ENCODE measurements around the gene PWWP2B.

Gene PWWP2B

DNA sequence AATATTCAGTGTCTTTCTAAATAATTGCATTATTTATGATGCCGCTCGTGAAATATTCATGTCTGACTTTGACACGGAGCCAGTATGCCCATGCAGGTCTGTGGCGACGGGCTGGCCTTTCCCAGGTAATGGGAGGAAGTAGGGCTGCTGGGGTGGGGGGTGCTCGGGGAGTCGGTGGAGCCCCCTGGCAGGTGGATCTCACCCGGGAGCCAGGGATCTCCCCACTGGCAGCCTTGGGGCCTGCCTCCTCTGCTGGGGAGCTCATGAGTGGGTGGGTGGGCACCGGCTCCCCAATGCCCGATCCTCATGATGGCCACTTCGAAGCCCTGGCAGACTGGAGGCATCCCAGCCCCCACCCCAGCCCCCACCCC, 52.8 kb downstream of the PWWP2B start:
- H3K9me3 ChIP-seq (ENCODE audit: insufficient read depth, low read length), result no peaks in the 10 kb centered on the region
- no peak overlapping the region for H3K27ac ChIP-seq (ENCODE audit: low read depth, low read length)
- no peak overlapping the region for H3K4me3 ChIP-seq (ENCODE audit: insufficient read depth, low read length, poor library complexity, severe bottlenecking)
- no peaks in the 10 kb centered on the region for H3K36me3 ChIP-seq (ENCODE audit: low read length)
- no peak overlapping the region for H3K9ac ChIP-seq (ENCODE audit: low read length)
- no peaks in the 10 kb centered on the region for H3K9me2 ChIP-seq (replicated peaks; ENCODE audit: insufficient read depth, low read length)
- H2AFZ ChIP-seq (ENCODE audit: low read depth, low read length, severe bottlenecking), result no peak overlapping the region
- no peak overlapping the region for H3K4me2 ChIP-seq (ENCODE audit: low read depth, low read length, poor library complexity, severe bottlenecking)
- no peaks in the 10 kb centered on the region for H4K20me1 ChIP-seq (ENCODE audit: low read depth, low read length)
- no peak for TF ChIP-seq EZH2phosphoT487 (conservative IDR thresholded peaks at IDR 0.05; ENCODE audit: low read length)
- TF ChIP-seq, protein P1, sequence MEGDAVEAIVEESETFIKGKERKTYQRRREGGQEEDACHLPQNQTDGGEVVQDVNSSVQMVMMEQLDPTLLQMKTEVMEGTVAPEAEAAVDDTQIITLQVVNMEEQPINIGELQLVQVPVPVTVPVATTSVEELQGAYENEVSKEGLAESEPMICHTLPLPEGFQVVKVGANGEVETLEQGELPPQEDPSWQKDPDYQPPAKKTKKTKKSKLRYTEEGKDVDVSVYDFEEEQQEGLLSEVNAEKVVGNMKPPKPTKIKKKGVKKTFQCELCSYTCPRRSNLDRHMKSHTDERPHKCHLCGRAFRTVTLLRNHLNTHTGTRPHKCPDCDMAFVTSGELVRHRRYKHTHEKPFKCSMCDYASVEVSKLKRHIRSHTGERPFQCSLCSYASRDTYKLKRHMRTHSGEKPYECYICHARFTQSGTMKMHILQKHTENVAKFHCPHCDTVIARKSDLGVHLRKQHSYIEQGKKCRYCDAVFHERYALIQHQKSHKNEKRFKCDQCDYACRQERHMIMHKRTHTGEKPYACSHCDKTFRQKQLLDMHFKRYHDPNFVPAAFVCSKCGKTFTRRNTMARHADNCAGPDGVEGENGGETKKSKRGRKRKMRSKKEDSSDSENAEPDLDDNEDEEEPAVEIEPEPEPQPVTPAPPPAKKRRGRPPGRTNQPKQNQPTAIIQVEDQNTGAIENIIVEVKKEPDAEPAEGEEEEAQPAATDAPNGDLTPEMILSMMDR (IDR thresholded peaks at IDR 0.05; ENCODE audit: insufficient read depth, low read length, poor library complexity, severe bottlenecking), result no peak
- no peaks in the 10 kb centered on the region for H3K27me3 ChIP-seq (ENCODE audit: low read length)
- H3F3A ChIP-seq (ENCODE audit: insufficient read depth), result no peaks in the 10 kb centered on the region
- no peaks in the 10 kb centered on the region for H3K79me2 ChIP-seq (ENCODE audit: insufficient read depth, low read length)

DNA sequence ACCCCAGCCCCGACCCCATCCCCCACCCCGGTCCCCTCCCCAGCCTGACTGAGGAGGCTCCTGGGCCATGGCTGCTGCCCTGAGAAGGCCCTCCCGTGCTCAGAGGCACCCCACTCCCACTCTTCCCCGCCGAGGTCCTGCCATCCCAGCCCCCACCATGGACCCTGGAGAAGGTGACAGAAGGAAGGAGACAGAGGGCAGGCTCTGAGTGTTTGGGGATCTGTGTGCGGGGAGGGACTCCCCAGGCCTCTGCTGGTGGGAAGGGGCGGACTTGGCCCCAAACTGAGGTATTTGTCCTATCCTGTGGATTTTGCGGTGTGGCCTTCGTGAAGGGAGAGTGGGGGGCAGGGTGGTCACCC, 53.4 kb downstream of the PWWP2B start:
- H3K27ac ChIP-seq (ENCODE audit: low read depth, low read length), result no peak overlapping the region
- no peaks in the 10 kb centered on the region for H3K79me2 ChIP-seq (ENCODE audit: insufficient read depth, low read length)
- H3K4me2 ChIP-seq (ENCODE audit: low read depth, low read length, poor library complexity, severe bottlenecking), result no peak overlapping the region
- H3K9me3 ChIP-seq (ENCODE audit: insufficient read depth, low read length), result no peaks in the 10 kb centered on the region
- TF ChIP-seq EZH2phosphoT487 (conservative IDR thresholded peaks at IDR 0.05; ENCODE audit: low read length), result no peak
- TF ChIP-seq, protein P1 (IDR thresholded peaks at IDR 0.05; ENCODE audit: insufficient read depth, low read length, poor library complexity, severe bottlenecking), result no peak
- H3K27me3 ChIP-seq (ENCODE audit: low read length), result no peaks in the 10 kb centered on the region
- H2AFZ ChIP-seq (ENCODE audit: low read depth, low read length, severe bottlenecking), result no peak overlapping the region
- no peaks in the 10 kb centered on the region for H3K9me2 ChIP-seq (replicated peaks; ENCODE audit: insufficient read depth, low read length)
- no peaks in the 10 kb centered on the region for H3K36me3 ChIP-seq (ENCODE audit: low read length)
- H3K9ac ChIP-seq (ENCODE audit: low read length), result no peak overlapping the region
- H4K20me1 ChIP-seq (ENCODE audit: low read depth, low read length), result no peaks in the 10 kb centered on the region
- no peaks in the 10 kb centered on the region for H3F3A ChIP-seq (ENCODE audit: insufficient read depth)
- H3K4me3 ChIP-seq (ENCODE audit: insufficient read depth, low read length, poor library complexity, severe bottlenecking), result no peak overlapping the region

DNA sequence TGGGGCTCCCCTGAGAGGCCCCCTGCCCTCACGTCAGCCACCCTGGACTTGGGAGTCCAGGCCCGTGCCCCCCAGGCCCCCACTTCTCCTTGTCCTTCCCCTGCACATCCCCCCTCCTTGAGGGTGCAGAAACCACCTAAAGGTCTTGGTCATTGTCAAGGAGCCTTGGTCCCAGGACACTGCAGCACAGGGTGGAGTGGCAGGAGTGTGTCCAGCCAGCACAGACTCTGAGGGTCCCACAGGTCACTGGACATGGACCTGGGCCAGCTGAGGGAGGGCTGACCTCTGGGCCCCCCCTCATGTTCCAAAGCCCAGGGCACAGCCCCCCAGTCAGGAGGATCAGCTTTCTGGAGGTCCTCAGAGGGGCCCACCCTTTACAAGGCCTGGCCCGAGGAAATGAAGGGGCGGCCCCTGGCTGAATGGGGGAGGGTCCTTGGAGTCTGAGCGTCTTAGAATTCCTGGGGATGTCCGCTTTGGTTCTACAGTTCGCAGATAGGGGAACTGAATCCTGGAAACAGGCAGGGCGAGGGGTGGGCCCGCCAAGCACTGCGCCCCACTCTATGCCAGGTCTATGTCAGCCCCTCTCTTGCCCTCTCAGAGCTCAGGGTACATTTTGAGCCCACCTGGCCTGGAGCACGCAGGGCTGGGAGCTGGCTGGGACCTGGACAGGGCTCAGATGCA, 54.0 kb downstream of the PWWP2B start:
- H3K36me3 ChIP-seq (ENCODE audit: low read length), result no peaks in the 10 kb centered on the region
- no peaks in the 10 kb centered on the region for H3K9me2 ChIP-seq (replicated peaks; ENCODE audit: insufficient read depth, low read length)
- no peak overlapping the region for H3K4me3 ChIP-seq (ENCODE audit: insufficient read depth, low read length, poor library complexity, severe bottlenecking)
- no peak overlapping the region for H3K4me2 ChIP-seq (ENCODE audit: low read depth, low read length, poor library complexity, severe bottlenecking)
- no peak overlapping the region for H3K9ac ChIP-seq (ENCODE audit: low read length)
- H3K27ac ChIP-seq (ENCODE audit: low read depth, low read length), result no peak overlapping the region
- no peaks in the 10 kb centered on the region for H4K20me1 ChIP-seq (ENCODE audit: low read depth, low read length)
- H3K9me3 ChIP-seq (ENCODE audit: insufficient read depth, low read length), result no peaks in the 10 kb centered on the region
- no peaks in the 10 kb centered on the region for H3K79me2 ChIP-seq (ENCODE audit: insufficient read depth, low read length)
- no peak overlapping the region for H2AFZ ChIP-seq (ENCODE audit: low read depth, low read length, severe bottlenecking)
- H3F3A ChIP-seq (ENCODE audit: insufficient read depth), result no peaks in the 10 kb centered on the region
- TF ChIP-seq, protein P1 (IDR thresholded peaks at IDR 0.05; ENCODE audit: insufficient read depth, low read length, poor library complexity, severe bottlenecking), result no peak
- TF ChIP-seq EZH2phosphoT487 (conservative IDR thresholded peaks at IDR 0.05; ENCODE audit: low read length), result no peak
- no peaks in the 10 kb centered on the region for H3K27me3 ChIP-seq (ENCODE audit: low read length)

All from SU-DHL-6 (cell line).